K562 (cell line): ENCODE measurements around the gene ANP32B. TPM values are rescaled to one million over a fixed set of nuclear protein-coding genes. Genes with fewer than 3 reads are reported as not detected.

Experiments
- ATF4 ChIP-seq: fragments of 450-650 bp; formaldehyde crosslinking; IDR thresholded peaks from 2 replicates; pipeline ENCODE4 v1.4.0; 2022; ENCODE audit warnings: mild to moderate bottlenecking, moderate library complexity
- DEAF1 ChIP-seq: fragments of 450-650 bp; formaldehyde crosslinking; IDR thresholded peaks from 2 replicates; pipeline ENCODE4 v1.4.0; 2020; ENCODE audit warnings: mild to moderate bottlenecking, moderate library complexity
- DMBX1 ChIP-seq: fragments of 250-450 bp; sonication (Bioruptor Pico); IDR thresholded peaks from 2 replicates; pipeline ENCODE4 v1.8.0; 2022; ENCODE audit warnings: inconsistent platforms, mild to moderate bottlenecking, moderate library complexity, borderline replicate concordance
- E2F6 ChIP-seq, 2 experiments: IDR thresholded peaks; 2 replicates each; pipeline ENCODE4 v1.6.1; 2011; ENCODE audit warnings: borderline replicate concordance in 1 of 2, control low read depth in 1 of 2, low read depth in 1 of 2, low read length in 1 of 2, mild to moderate bottlenecking in 1 of 2, mixed read lengths in 1 of 2, moderate library complexity in 1 of 2; ENCODE audit not compliant: insufficient read depth in 1 of 2, insufficient read length in 1 of 2, poor library complexity in 1 of 2, severe bottlenecking in 1 of 2; ENCODE audit errors: extremely low read depth in 1 of 2
- FOXO4 ChIP-seq: fragments of 450-650 bp; formaldehyde crosslinking; IDR thresholded peaks from 2 replicates; pipeline ENCODE4 v1.4.0; 2020; ENCODE audit warnings: mild to moderate bottlenecking, moderate library complexity
- GTF2E2 ChIP-seq: fragments of 200-800 bp; sonication (Bioruptor generic); IDR thresholded peaks from 2 replicates; pipeline ENCODE4 v1.6.1; 2016; ENCODE audit warnings: missing genetic modification characterization, missing compliant biosample characterization
- HMBOX1 ChIP-seq: sonication (generic); IDR thresholded peaks from 2 replicates; pipeline ENCODE4 v1.6.1; 2016
- SMAD2 ChIP-seq: fragments of 150-350 bp; IDR thresholded peaks from 2 replicates; pipeline ENCODE4 v1.6.1; 2014; ENCODE audit warnings: low read depth, mild to moderate bottlenecking, low read length
- ZBTB11 ChIP-seq, 3 experiments: fragments of 200-800 bp in 1 of 3; fragments of 250-450 bp in 1 of 3; fragments of 450-650 bp in 1 of 3; sonication (Bioruptor Pico) in 1 of 3; sonication (Bioruptor generic) in 1 of 3; formaldehyde crosslinking in 1 of 3; IDR thresholded peaks; 2 replicates each; pipeline versions ENCODE4 v1.6.1 to v1.8.0; 2016 to 2022; ENCODE audit warnings: mild to moderate bottlenecking in 2 of 3, missing genetic modification characterization in 2 of 3, missing compliant biosample characterization in 1 of 3, moderate library complexity in 1 of 3
- ZFP1 ChIP-seq: fragments of 450-650 bp; formaldehyde crosslinking; IDR thresholded peaks from 2 replicates; pipeline ENCODE4 v1.4.0; 2020; ENCODE audit warnings: mild to moderate bottlenecking, mixed read lengths
- ZHX1 ChIP-seq: fragments of 150-350 bp; conservative IDR thresholded peaks from 2 replicates; pipeline ENCODE4 v1.6.1; 2014; ENCODE audit warnings: low read length
- ZNF274 ChIP-seq: IDR thresholded peaks from 2 replicates; pipeline ENCODE4 v1.6.1; 2011; ENCODE audit warnings: low read depth, mild to moderate bottlenecking, low read length, moderate library complexity, borderline replicate concordance
- ZNF668 ChIP-seq: fragments of 250-450 bp; sonication (Bioruptor Pico); IDR thresholded peaks from 2 replicates; pipeline ENCODE4 v1.8.0; 2022; ENCODE audit warnings: mild to moderate bottlenecking, inconsistent platforms
- polyA plus RNA-seq, 8 experiments: library from polyadenylated mRNA; depleted of rRNA in 4 of 8; stranded (reverse) in 5 of 8; unstranded in 3 of 8; fragments of >200 nt; fragmentation: Nextera tagmentation in 2 of 8; fragmentation: Illumina TruSeq in 1 of 8; extraction: Ambion mirVana in 2 of 8; extraction: Trizol in 1 of 8; gene quantifications; 2 replicates each; pipeline versions ENCODE4 v1.2.1 to v1.2.3, GENCODE V29; 2011 to 2014; ENCODE audit warnings: inconsistent platforms in 1 of 8, missing spikeins in 1 of 8
- total RNA-seq, 7 experiments: library from RNA; depleted of rRNA in 6 of 7; stranded (reverse); fragments of >200 nt in 6 of 7; fragmentation: Illumina TruSeq in 2 of 7; extraction: Trizol in 2 of 7; gene quantifications; 2 replicates each; pipeline versions ENCODE4 v1.2.1 to v1.2.3, GENCODE V29; 2011 to 2021; ENCODE audit warnings: low replicate concordance in 1 of 7

Gene ANP32B
- total and polyA plus RNA-seq, 9 of the 15 experiments (the other 6 are each of a cell fraction or from before 2014, with no cell fraction given): 68.9 to 815 (median 141) TPM

GRCh38 chr9:97938081-97938644, 45.0 kb upstream of the ANP32B start, which contains the start of gene HEMGN (continued):
- TF ChIP-seq ZBTB11 (CRISPR knock-in tag; IDR thresholded peaks at IDR 0.05) (peak in 1 of 3 experiments; percentile 50; a peak in 2 of 6 replicates), ZNF274 (peak; percentile 25; the same call in 1 of the 2 replicates), ZNF668 (no peak), E2F6 (IDR thresholded peaks at IDR 0.05; ENCODE audit: borderline replicate concordance in 1 of 2, extremely low read depth in 1 of 2, insufficient read depth in 1 of 2, insufficient read length in 1 of 2, low read depth in 1 of 2, low read length in 1 of 2, poor library complexity in 1 of 2, severe bottlenecking in 1 of 2) (peak; percentile 51 to 67), ZFP1 (CRISPR knock-in tag) (no peak), HMBOX1 (peak; percentile 86), ATF4 (CRISPR knock-in tag) (no peak), SMAD2 (no peak), FOXO4 (CRISPR knock-in tag) (no peak), GTF2E2 (no peak), DEAF1 (CRISPR knock-in tag) (no peak), DMBX1 (peak; percentile 92), ZHX1 (no peak)
